ENCODE results near the gene PIBF1.

Gene PIBF1

GRCh38 chr13:72985610-72986009 lies 203.7 kb downstream of the PIBF1 start:
- TF ChIP-seq CTCF (IDR thresholded peaks at IDR 0.05; ENCODE audit: low read depth, low read length), result no peak
- H3K4me3 ChIP-seq (ENCODE audit: low read depth, low read length), result no peak overlapping the region

DNA sequence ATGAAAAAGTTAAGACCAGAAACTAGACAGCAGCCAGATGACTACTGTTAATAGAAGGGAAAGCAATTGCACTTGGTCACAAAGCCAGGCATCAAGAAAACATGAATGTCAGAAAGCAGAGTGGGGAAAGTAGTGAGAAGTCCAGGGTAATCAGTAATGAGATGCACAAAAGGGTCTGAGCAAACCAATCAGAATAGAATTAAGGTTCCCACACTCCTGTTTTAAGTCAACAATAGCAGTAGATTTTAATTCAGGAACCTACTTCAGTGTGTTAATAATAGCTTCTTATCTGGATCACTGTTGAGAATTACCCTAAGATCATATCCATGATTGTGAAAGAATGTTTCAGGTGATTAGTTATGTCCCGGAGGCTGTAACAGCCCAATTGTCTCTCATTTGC lies 204.3 kb downstream of the PIBF1 start:
- TF ChIP-seq CTCF (IDR thresholded peaks at IDR 0.05; ENCODE audit: low read depth, low read length), result no peak

DNA sequence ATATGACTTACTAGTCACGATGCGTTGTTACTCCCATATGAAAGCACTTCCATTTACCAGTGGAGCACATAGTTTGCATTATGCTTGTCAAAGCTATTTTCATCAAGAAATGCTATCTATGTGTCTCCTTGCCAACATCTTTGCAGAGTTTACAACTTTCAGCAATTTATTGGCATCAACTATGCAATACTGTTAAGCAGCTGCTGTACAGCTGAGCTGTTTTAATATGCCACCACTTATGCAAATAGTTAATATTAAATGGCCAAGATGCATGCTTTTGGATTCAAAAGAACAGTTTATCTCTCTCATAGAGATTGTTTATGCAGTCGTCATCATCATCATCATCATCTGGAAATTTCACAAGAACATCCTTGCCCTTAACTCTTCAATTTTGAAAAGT lies 209.0 kb downstream of the PIBF1 start:
- no peak for TF ChIP-seq CTCF (IDR thresholded peaks at IDR 0.05; ENCODE audit: low read depth, low read length)
- H3K4me3 ChIP-seq (ENCODE audit: low read depth, low read length), result no peak overlapping the region

More for the DNA sequence above, 204.3 kb downstream of the PIBF1 start:
- H3K4me3 ChIP-seq (ENCODE audit: low read depth, low read length), result no peak overlapping the region

DNA sequence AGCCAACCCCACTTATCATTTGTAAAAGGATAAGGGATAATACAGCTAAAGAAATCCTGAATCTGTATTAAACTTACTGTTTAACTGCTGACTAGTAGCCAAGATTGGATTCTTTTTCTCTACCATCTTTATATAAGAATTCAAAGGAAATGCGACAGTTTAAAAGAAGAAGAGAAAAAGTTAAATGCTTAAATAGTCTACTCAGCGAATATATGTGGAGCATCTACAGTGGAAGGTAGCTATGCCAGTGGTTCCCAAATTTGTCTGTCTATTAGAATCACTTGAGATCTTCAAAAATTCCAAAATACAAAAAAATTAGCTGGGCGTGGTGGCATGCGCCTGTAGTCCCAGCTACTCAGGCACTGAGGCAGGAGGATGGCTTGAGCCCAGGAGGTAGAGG lies 216.1 kb downstream of the PIBF1 start:
- no peak for TF ChIP-seq CTCF (IDR thresholded peaks at IDR 0.05; ENCODE audit: low read depth, low read length)
- no peak overlapping the region for H3K4me3 ChIP-seq (ENCODE audit: low read depth, low read length)

- TF ChIP-seq CTCF (IDR thresholded peaks at IDR 0.05; ENCODE audit: low read depth, low read length), result no peak
These were observed 218.2 kb downstream of the PIBF1 start for GRCh38 chr13:73000027-73000674.

GRCh38 chr13:73001971-73002370 lies 220.0 kb downstream of the PIBF1 start:
- no peak overlapping the region for H3K4me3 ChIP-seq (ENCODE audit: low read depth, low read length)
- no peak for TF ChIP-seq CTCF (IDR thresholded peaks at IDR 0.05; ENCODE audit: low read depth, low read length)

More at GRCh38 chr13:73000027-73000674, 218.2 kb downstream of the PIBF1 start:
- no peak overlapping the region for H3K4me3 ChIP-seq (ENCODE audit: low read depth, low read length)

DNA sequence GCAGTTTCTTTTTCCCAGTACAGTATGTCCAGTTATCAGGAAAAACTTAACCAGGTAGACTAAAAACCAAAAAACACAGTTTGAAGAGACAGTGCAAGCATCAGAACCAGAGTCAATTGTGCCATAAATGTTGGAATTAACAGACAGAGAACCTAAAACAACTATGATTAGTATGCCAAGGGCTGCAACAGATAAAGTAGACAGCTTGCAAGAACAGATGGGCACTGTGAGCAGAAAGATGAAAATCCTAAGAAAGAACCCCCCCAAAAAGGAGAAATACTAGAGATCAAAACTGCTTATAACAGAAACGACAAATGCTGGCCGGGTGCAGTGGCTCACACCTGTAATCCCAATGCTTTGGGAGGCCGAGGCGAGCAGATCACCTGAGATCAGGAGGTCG lies 229.8 kb downstream of the PIBF1 start:
- TF ChIP-seq CTCF (IDR thresholded peaks at IDR 0.05; ENCODE audit: low read depth, low read length), result no peak
- no peak overlapping the region for H3K4me3 ChIP-seq (ENCODE audit: low read depth, low read length)
